Thyroid gland (tissue), 4 donors: ENCODE results near the gene TRUB1. TPM values are rescaled to one million over a fixed set of nuclear protein-coding genes. Genes with fewer than 3 reads are reported as not detected.

Source experiments
- DNase-seq, 2 donors: peaks; one replicate each; pipeline ENCODE4 v3.0.0-alpha.2; 2019
- H3K27ac ChIP-seq, 3 donors: fragments of 200-600 bp; sonication (generic); 1 replicate in 2 of 3; 2 replicates in 1 of 3; pipeline ENCODE4 v1.5.1; 2016 to 2019; ENCODE audit warnings: mild to moderate bottlenecking in 1 of 3, moderate library complexity in 1 of 3
- H3K27me3 ChIP-seq: fragments of 200-600 bp; sonication (generic); one replicate; pipeline ENCODE4 v1.5.1; 2019
- H3K36me3 ChIP-seq, 2 donors: fragments of 200-600 bp; sonication (generic); one replicate each; pipeline ENCODE4 v1.5.1; 2016 to 2019
- H3K4me1 ChIP-seq, 2 donors: fragments of 200-600 bp; sonication (generic); one replicate each; pipeline ENCODE4 v1.5.1; 2017 to 2019
- H3K4me3 ChIP-seq, 3 donors: fragments of 200-600 bp; sonication (generic); replicated peaks in 1 of 3; 1 replicate in 2 of 3; 2 replicates in 1 of 3; pipeline ENCODE4 v1.5.1; 2016; ENCODE audit warnings: mild to moderate bottlenecking in 1 of 3
- H3K9me3 ChIP-seq: fragments of 200-600 bp; sonication (generic); one replicate; pipeline ENCODE4 v1.5.1; 2017
- CTCF ChIP-seq, 6 experiments: fragments of 200-600 bp in 3 of 6; fragments of 450-650 bp in 3 of 6; sonication (generic) in 3 of 6; IDR thresholded peaks; one replicate each; pipeline ENCODE4 v1.5.1; 2016 to 2019; ENCODE audit warnings: antibody characterized with exemption in 6 of 6, mild to moderate bottlenecking in 2 of 6, inconsistent platforms in 1 of 6, moderate library complexity in 1 of 6
- POLR2A ChIP-seq, 2 donors: fragments of 450-650 bp; IDR thresholded peaks; one replicate each; pipeline ENCODE4 v1.6.1; 2017; ENCODE audit warnings: antibody characterized with exemption in 2 of 2, mild to moderate bottlenecking in 2 of 2, moderate library complexity in 1 of 2
- WGBS, 2 donors: methylation state at CpG; one replicate each; pipeline ENCODE4 v1.1.5; 2017; 5-methylcytosine and 5-hydroxymethylcytosine counted together
- intact Hi-C: fragments of 100-400 bp; cut with DNase I; formaldehyde crosslinking; loops from one replicate; pipeline ENCODE4 v1.15.1; 2023
- small RNA-seq: library from RNA; depleted of rRNA; stranded (forward); fragments of <200 nt; gene quantifications from one replicate; pipeline ENCODE3, GENCODE V24; 2016
- total RNA-seq, 4 donors: library from RNA; depleted of rRNA; stranded (reverse); fragments of >200 nt; gene quantifications; one replicate each; pipeline ENCODE4 v1.2.3, GENCODE V29; 2016

The TRUB1 gene
- total RNA-seq, 4 donors from 2014 or later, result 16.1 to 26.5 (median 22.8) TPM

GRCh38 chr10:115022733-115023132 lies 84.7 kb downstream of the TRUB1 start:
- 59 to 61% methylated on average over 5 of the region's 5 CpGs for WGBS, 2 donors

GRCh38 chr10:115023715-115024114 lies 85.7 kb downstream of the TRUB1 start:
- H3K36me3 ChIP-seq, result no peaks in the 10 kb centered on the region
- WGBS, 2 donors, result 85 to 91% methylated on average over 8 of the region's 8 CpGs
- H3K9me3 ChIP-seq, result no peaks in the 10 kb centered on the region
- intact Hi-C loops, result no loop called here
- DNase-seq, result no peak
- no peaks in the 10 kb centered on the region for H3K4me1 ChIP-seq
- H3K4me3 ChIP-seq, result no peak overlapping the region
- H3K27ac ChIP-seq, result no peak overlapping the region
- TF ChIP-seq CTCF (IDR thresholded peaks at IDR 0.05) (no peak), POLR2A (IDR thresholded peaks at IDR 0.05) (no peak)
- H3K27me3 ChIP-seq, result no peaks in the 10 kb centered on the region

More at GRCh38 chr10:115022733-115023132, 84.7 kb downstream of the TRUB1 start:
- no peaks in the 10 kb centered on the region for H3K27me3 ChIP-seq
- H3K4me3 ChIP-seq, result no peak overlapping the region
- no peaks in the 10 kb centered on the region for H3K36me3 ChIP-seq
- no peak overlapping the region for H3K27ac ChIP-seq
- intact Hi-C loops, result no loop called here
- H3K9me3 ChIP-seq, result no peaks in the 10 kb centered on the region
- no peak for DNase-seq
- H3K4me1 ChIP-seq, result no peaks in the 10 kb centered on the region
- TF ChIP-seq POLR2A (IDR thresholded peaks at IDR 0.05), result no peak
- no peak for TF ChIP-seq CTCF (IDR thresholded peaks at IDR 0.05)

- Histone ChIP-seq H3K36me3 (no peaks in the 10 kb centered on the region), H3K27ac (no peak overlapping the region), H3K4me3 (no peak overlapping the region), H3K27me3 (no peaks in the 10 kb centered on the region), H3K9me3 (no peaks in the 10 kb centered on the region), H3K4me1 (no peaks in the 10 kb centered on the region)
- no peak for TF ChIP-seq CTCF (IDR thresholded peaks at IDR 0.05)
- no peak for TF ChIP-seq POLR2A (IDR thresholded peaks at IDR 0.05)
- no peak for DNase-seq
- 88 to 89% methylated on average over 9 of the region's 9 CpGs for WGBS, 2 donors
- intact Hi-C loops, result no loop called here
Measured at GRCh38 chr10:115024371-115024770, 86.4 kb downstream of the TRUB1 start.

- Histone ChIP-seq H3K27ac (no peak overlapping the region), H3K9me3 (no peaks in the 10 kb centered on the region), H3K4me3 (no peak overlapping the region), H3K4me1 (no peaks in the 10 kb centered on the region), H3K27me3 (no peaks in the 10 kb centered on the region), H3K36me3 (no peaks in the 10 kb centered on the region)
- no peak for DNase-seq
- TF ChIP-seq CTCF (IDR thresholded peaks at IDR 0.05) (no peak), POLR2A (IDR thresholded peaks at IDR 0.05) (no peak)
- 66 to 72% methylated on average over 13 of the region's 13 CpGs for WGBS, 2 donors
- intact Hi-C loops, result no loop called here
Measured at GRCh38 chr10:115026056-115026745, 88.2 kb downstream of the TRUB1 start.

- TF ChIP-seq CTCF (IDR thresholded peaks at IDR 0.05) (no peak), POLR2A (IDR thresholded peaks at IDR 0.05) (no peak)
- intact Hi-C loops, result no loop called here
- H3K9me3 ChIP-seq, result no peaks in the 10 kb centered on the region
- no peak overlapping the region for H3K4me3 ChIP-seq
- DNase-seq, result no peak
- no peaks in the 10 kb centered on the region for H3K4me1 ChIP-seq
- H3K27ac ChIP-seq, result no peak overlapping the region
- 84 to 89% methylated on average over 7 of the region's 7 CpGs for WGBS, 2 donors
- H3K27me3 ChIP-seq, result no peaks in the 10 kb centered on the region
- no peaks in the 10 kb centered on the region for H3K36me3 ChIP-seq
Measured at GRCh38 chr10:115026746-115027140, 88.7 kb downstream of the TRUB1 start.

Small RNAs within 50 kb of the gene (small RNA-seq; reads per million reads assigned to genes)
- gene RNU6-1121P, result not detected

Other genes starting within 250 kb of the TRUB1 start
- gene FHIP2A, start 116.4 kb upstream of the TRUB1 start, total RNA-seq, result 10 to 100 TPM; 37.8 to 52.3 (median 43.1) TPM
- 1 to 10 TPM; 2.3 to 6.3 (median 3.8) TPM for gene ATRNL1, start 155.2 kb downstream of the TRUB1 start, total RNA-seq